Measurements from ENCODE around the gene PSMB5. TPM values are rescaled to one million over a fixed set of nuclear protein-coding genes. Genes with fewer than 3 reads are reported as not detected.

PSMB5 gene
- total and polyA plus RNA-seq, 9 of the 15 experiments (the other 6 are each of a cell fraction or from before 2014, with no cell fraction given): 198 to 1,870 (median 269) TPM

DNA sequence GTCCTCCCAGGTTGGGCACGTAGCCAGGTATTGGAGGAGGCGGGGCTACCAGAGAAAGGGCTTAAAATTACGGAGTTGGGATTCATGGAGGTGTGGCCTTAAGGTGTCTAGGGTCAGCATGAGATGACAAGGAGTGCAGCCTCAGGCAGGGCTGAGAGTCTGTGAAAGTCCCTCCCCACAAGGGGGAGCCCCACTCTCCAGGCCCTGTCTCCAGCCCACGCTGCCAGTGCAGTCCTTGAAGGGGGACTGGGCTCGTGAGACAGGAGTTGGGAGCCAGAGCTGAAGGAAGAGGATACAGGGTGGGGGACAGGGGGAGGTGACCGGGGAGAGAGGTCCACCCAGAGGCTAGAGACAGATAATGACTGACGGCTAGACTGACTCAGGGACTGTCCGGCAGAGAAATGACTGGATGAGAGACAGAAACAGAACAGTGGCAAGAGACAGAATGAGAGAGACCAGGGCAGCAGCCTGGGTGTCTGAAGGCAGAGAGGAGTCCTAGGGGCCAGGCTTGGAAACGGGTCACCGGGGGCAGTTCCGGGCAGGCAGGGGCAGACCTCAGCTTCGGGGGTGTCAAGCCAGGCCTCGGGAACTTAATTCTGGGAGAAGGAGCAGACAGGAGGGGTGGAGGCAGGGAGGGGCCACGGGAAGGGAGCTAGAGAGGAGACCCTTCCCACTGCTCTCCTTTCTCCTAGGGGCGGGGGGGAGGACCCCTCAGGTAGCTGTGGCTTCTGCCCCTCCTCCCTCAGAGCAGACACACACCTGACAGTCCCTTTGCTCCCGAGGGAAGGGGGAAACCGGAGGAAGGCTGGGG, 21.6 kb upstream of the PSMB5 start (continued):
- TF ChIP-seq, protein P1, sequence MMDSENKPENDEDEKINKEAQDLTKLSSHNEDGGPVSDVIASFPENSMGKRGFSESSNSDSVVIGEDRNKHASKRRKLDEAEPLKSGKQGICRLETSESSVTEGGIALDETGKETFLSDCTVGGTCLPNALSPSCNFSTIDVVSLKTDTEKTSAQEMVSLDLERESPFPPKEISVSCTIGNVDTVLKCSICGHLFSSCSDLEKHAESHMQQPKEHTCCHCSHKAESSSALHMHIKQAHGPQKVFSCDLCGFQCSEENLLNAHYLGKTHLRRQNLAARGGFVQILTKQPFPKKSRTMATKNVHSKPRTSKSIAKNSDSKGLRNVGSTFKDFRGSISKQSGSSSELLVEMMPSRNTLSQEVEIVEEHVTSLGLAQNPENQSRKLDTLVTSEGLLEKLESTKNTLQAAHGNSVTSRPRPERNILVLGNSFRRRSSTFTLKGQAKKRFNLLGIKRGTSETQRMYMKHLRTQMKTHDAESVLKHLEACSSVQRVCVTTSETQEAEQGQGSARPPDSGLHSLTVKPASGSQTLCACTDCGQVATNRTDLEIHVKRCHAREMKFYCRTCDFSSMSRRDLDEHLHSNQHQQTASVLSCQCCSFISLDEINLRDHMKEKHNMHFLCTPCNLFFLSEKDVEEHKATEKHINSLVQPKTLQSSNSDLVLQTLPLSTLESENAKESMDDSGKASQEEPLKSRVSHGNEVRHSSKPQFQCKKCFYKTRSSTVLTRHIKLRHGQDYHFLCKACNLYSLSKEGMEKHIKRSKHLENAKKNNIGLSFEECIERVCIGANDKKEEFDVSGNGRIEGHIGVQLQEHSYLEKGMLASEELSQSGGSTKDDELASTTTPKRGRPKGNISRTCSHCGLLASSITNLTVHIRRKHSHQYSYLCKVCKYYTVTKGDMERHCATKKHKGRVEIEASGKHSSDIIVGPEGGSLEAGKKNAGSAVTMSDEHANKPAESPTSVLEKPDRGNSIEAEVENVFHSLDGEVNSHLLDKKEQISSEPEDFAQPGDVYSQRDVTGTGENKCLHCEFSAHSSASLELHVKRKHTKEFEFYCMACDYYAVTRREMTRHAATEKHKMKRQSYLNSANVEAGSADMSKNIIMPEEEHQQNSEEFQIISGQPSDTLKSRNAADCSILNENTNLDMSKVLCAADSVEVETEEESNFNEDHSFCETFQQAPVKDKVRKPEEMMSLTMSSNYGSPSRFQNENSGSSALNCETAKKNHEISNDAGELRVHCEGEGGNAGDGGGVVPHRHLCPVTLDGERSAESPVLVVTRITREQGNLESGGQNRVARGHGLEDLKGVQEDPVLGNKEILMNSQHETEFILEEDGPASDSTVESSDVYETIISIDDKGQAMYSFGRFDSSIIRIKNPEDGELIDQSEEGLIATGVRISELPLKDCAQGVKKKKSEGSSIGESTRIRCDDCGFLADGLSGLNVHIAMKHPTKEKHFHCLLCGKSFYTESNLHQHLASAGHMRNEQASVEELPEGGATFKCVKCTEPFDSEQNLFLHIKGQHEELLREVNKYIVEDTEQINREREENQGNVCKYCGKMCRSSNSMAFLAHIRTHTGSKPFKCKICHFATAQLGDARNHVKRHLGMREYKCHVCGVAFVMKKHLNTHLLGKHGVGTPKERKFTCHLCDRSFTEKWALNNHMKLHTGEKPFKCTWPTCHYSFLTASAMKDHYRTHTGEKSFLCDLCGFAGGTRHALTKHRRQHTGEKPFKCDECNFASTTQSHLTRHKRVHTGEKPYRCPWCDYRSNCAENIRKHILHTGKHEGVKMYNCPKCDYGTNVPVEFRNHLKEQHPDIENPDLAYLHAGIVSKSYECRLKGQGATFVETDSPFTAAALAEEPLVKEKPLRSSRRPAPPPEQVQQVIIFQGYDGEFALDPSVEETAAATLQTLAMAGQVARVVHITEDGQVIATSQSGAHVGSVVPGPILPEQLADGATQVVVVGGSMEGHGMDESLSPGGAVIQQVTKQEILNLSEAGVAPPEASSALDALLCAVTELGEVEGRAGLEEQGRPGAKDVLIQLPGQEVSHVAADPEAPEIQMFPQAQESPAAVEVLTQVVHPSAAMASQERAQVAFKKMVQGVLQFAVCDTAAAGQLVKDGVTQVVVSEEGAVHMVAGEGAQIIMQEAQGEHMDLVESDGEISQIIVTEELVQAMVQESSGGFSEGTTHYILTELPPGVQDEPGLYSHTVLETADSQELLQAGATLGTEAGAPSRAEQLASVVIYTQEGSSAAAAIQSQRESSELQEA (IDR thresholded peaks at IDR 0.05; ENCODE audit: low read depth): no peak
- TF ChIP-seq TOE1 (IDR thresholded peaks at IDR 0.05; ENCODE audit: borderline replicate concordance): 0 out of 2 replicates have a peak, but pooled peaks have one; percentile 45
- TF ChIP-seq TOE1 (CRISPR knock-in tag; IDR thresholded peaks at IDR 0.05; ENCODE audit: borderline replicate concordance, low read depth): no peak
- TF ChIP-seq CBX1 (IDR thresholded peaks at IDR 0.05; ENCODE audit: low read depth): no peak
- TF ChIP-seq, protein P2, sequence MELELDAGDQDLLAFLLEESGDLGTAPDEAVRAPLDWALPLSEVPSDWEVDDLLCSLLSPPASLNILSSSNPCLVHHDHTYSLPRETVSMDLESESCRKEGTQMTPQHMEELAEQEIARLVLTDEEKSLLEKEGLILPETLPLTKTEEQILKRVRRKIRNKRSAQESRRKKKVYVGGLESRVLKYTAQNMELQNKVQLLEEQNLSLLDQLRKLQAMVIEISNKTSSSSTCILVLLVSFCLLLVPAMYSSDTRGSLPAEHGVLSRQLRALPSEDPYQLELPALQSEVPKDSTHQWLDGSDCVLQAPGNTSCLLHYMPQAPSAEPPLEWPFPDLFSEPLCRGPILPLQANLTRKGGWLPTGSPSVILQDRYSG (tag; conservative IDR thresholded peaks at IDR 0.05; ENCODE audit: low read depth): no peak
- TF ChIP-seq EP300 (IDR thresholded peaks at IDR 0.05; ENCODE audit: low read length): no peak
- TF ChIP-seq RBM17 (IDR thresholded peaks at IDR 0.05; ENCODE audit: borderline replicate concordance, low read depth, low read length): no peak
- peak; percentile 57 for TF ChIP-seq ATF7 (IDR thresholded peaks at IDR 0.05)
- no peak for TF ChIP-seq RBM22 (IDR thresholded peaks at IDR 0.05; ENCODE audit: low read depth, low read length, poor library complexity, severe bottlenecking)
- TF ChIP-seq ZNF436 (CRISPR knock-in tag; IDR thresholded peaks at IDR 0.05): no peak
- TF ChIP-seq, protein P3, sequence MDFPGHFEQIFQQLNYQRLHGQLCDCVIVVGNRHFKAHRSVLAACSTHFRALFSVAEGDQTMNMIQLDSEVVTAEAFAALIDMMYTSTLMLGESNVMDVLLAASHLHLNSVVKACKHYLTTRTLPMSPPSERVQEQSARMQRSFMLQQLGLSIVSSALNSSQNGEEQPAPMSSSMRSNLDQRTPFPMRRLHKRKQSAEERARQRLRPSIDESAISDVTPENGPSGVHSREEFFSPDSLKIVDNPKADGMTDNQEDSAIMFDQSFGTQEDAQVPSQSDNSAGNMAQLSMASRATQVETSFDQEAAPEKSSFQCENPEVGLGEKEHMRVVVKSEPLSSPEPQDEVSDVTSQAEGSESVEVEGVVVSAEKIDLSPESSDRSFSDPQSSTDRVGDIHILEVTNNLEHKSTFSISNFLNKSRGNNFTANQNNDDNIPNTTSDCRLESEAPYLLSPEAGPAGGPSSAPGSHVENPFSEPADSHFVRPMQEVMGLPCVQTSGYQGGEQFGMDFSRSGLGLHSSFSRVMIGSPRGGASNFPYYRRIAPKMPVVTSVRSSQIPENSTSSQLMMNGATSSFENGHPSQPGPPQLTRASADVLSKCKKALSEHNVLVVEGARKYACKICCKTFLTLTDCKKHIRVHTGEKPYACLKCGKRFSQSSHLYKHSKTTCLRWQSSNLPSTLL (IDR thresholded peaks at IDR 0.05): no peak
- no peak for TF ChIP-seq POU5F1 (IDR thresholded peaks at IDR 0.05; ENCODE audit: borderline replicate concordance, low read depth, low read length, partially characterized antibody)
- TF ChIP-seq JUND (IDR thresholded peaks at IDR 0.05; ENCODE audit: borderline replicate concordance, low read depth, low read length): peak; percentile 57; the same call in 1 of the 2 replicates
- peak; percentile 36; the same call in 1 of the 3 replicates for TF ChIP-seq JUND (tag; IDR thresholded peaks at IDR 0.05; ENCODE audit: borderline replicate concordance, low read depth, low read length)
- peak; percentile 92 for TF ChIP-seq MYC (IDR thresholded peaks at IDR 0.05; ENCODE audit: low read depth, low read length)
- TF ChIP-seq MYC (CRISPR knock-in tag; IDR thresholded peaks at IDR 0.05; ENCODE audit: borderline replicate concordance, low read depth): no peak
